GM19372 (cell line): ENCODE data around the gene ZEB1.
A peak's percentile ranks its signal among the peaks of the same experiment; 100 is the strongest.

Source experiments
- ATAC-seq: cut with Tn5 transposase; IDR thresholded peaks from one replicate; pipeline ENCODE4 v1.9.1; 2021; ENCODE audit warnings: mild to moderate bottlenecking, low read depth, moderate library complexity; ENCODE audit not compliant: unreplicated experiment

ZEB1 gene

DNA sequence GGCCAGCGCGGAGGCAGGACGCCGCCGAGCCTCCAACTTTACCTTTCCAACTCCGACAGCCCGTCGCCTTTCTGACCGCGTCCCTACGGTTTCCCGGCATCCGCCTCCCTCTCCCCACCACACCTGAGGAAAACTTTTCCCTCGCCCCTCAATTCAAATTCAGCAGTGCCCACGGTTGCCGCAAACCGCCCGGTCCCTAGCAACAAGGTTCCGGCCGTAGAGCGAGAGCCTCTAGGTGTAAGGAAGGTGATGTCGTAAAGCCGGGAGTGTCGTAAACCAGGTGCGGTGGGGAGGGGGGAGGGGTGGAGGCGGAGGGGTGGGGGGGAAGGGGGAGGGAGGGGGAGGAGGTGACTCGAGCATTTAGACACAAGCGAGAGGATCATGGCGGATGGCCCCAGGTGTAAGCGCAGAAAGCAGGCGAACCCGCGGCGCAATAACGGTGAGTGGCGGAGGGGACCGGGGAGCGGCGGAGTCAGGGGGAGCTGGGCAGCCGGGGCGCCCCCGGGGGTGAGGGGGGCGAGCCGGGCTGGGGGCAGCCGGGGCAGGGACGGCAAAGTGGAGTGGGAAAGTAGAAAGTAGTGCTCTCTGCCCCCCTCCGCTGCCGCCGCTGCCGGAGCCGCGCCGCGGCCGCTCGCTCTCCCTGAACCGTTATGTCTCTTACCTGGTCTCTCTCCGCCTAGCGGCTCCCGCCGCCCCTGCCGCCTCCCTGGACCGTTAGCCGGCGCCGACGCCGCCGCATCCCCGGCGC lies at the start of gene ZEB1:
Gene ZEB1, plus strand, starts transcription at position 363 of the 748 bp plus-strand sequence. Its CDS starts 19 bp downstream, at position 382.
- ATAC-seq = peak; percentile 34

GRCh38 chr10:31270954-31271353 lies 48.1 kb upstream of the ZEB1 start:
- ATAC-seq = no peak

GRCh38 chr10:31272841-31273240 lies 46.2 kb upstream of the ZEB1 start:
- no peak for ATAC-seq

GRCh38 chr10:31273789-31274188 lies 45.2 kb upstream of the ZEB1 start:
- ATAC-seq = no peak

GRCh38 chr10:31274310-31274709 lies 44.7 kb upstream of the ZEB1 start:
- no peak for ATAC-seq

- ATAC-seq = no peak
These were observed 40.6 kb upstream of the ZEB1 start for GRCh38 chr10:31278279-31278941.

DNA sequence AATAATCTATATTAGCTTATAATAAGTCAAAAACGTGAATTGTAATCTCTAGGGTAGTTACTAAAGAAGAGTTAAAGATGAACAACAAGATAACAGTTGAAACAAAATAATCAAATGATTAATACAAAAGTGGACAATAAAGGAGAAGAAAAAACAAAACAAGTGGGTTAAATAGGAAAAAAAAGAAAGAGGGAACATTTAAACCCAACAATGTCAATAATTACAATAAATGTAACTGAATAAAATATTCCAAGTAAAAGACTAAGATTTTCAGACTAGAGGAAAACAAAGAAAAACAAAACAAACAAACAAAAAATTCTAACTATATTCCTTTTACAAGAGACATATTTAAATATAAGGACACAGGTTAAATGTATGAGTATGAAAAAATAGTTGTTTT lies 38.0 kb upstream of the ZEB1 start:
- no peak for ATAC-seq

- ATAC-seq = no peak
These were observed 31.0 kb upstream of the ZEB1 start for GRCh38 chr10:31288001-31288400.

GRCh38 chr10:31288962-31289361 lies 30.1 kb upstream of the ZEB1 start:
- no peak for ATAC-seq

DNA sequence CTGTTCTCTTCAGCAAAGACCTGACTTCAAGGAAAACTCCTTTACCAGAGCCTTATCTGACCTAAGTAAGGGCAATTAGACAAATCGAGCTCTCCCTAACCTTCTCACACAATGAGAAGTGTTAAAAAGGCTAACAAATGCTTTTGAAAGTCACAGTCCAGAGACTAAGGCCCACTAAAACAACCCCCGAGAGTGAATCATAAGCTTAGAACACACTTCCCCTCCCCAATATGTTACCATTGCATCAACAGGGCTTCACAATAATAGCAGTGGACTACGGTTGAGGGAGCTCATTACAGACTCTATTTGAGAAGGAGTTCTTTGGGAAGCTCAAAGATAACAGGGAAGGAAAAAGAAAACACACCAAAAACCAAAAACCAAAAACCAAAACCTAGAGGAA lies 28.6 kb upstream of the ZEB1 start:
- no peak for ATAC-seq

- no peak for ATAC-seq
These were observed 27.9 kb upstream of the ZEB1 start for GRCh38 chr10:31291123-31291522.

DNA sequence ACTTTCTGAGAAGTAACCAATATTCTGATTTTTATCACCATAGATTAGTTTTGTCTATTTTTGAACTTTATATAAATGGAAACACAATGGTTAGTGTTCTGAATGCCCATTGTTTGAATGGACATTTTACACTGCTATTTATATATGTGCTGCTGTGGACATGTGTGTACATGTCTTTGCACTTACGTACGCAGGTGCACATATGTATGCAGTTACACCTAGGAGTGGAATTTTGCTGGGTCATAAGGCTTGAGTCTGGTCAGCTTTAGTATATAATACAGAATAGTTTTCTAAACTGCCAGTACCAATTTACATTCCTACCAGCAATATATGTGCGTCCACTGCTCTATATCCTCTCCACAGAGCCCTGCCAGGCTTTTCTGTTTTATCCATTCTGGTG lies 24.5 kb upstream of the ZEB1 start:
- no peak for ATAC-seq

- ATAC-seq = no peak
These were observed 22.3 kb upstream of the ZEB1 start for GRCh38 chr10:31296754-31297153.

DNA sequence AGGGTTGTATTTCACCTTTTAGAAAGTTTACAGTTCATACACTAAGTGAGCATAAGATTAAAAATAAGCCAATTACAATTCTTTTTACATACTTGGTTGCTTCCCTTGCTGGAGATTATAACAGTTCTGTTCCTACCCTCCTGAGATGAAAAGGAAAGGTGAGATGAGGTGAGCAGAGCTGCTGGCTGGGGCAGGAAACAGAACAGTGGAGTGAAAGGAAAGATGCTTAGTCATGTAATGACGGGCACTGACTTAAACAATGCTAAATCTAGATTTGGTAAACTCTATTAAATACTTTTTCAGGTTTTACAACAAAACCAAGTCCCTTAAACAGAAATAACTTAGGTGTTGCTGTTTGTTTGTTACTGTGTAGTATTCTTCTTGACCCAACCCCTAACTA lies 19.9 kb upstream of the ZEB1 start:
- ATAC-seq = no peak

GRCh38 chr10:31303212-31303611 lies 15.8 kb upstream of the ZEB1 start:
- no peak for ATAC-seq

DNA sequence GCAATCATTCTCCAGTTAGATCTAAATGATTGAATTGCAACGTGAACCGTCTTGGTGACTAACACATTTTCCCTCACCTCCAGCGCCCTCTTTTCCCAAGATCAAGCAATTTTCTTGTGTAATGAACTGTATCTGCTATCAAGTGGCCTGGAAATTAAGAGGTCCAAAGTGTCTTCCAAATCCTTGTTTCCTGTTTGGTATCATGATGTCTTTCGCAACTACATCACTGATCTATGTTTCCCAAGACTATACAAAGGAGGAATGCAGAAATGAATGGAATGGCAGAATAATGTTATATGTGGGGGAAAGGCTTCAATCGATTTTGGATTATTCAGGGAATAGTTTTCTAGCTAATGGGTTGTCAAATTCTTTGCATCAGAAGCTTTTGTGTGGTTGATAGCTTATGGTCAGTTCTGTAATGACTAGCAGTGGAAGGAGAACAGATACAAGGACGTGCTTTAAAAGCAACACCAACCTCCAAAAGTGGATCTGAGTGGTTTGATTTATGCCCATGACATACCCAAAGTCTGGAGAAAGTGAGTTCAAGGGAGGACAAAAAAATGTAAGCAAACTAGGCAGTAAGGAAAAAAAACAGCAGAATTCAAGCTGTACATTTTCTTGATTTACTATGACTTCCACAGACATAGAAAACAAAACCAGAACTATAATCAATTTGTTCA lies 14.6 kb upstream of the ZEB1 start:
- no peak for ATAC-seq

DNA sequence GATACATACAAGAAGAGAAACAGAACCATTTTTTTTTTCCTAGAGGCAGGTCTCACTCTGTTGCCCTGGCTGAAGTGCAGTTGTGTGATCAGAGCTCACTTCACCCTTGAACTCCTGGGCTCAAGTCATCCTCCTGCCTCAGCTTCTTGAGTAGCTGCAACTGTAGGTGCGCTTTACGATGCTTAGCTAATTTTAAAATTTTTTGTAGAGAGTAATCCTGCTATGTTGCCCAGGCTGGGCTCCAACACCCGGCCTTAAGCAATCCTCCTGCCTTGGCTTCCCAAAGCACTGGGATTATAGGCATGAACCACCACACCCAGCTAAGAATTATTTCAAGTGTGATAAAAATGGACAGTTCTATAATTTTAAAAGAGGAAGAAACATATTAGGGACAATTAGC lies 5.6 kb upstream of the ZEB1 start:
- no peak for ATAC-seq

DNA sequence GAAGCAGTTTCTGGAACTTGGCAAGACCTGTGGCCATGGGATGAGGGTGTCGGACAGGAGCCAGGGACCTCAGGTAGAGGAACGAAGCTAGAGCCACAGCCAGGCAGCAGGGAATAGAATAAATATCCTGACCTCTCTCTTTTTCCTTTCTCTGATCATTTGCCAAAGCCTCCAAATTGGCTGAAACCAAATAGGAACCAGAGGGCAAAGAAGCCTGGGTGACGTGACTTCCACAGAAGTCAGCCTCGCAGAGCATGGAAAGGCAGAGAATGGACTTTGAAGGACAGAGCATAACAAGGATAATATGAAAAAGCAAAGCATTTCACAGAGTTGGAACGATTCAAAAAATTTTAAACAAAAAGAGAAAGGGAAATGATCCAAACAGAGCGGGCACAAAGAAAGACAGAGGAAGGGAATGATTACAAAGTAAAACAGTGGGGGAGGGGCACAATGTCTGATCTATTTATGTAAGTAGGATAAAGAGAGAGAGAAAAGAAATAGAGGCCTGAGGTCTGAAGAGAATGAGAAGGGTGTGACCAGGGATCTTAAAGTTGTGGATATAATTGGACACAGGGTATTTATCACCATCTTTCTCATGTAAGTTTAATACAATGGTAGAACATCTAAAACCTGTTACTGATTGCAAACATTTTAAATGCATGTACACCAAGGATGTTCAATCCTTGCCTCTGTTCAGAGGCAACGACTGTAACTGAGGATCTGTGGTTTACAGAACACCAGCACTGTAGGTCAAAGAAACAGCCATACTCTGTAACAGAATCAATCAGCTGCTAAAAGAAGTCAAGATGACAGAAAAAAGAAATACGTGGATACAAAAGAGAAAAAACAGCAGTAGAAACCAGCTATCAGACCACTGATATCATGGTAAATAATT lies 4.5 kb upstream of the ZEB1 start:
- ATAC-seq = no peak

GRCh38 chr10:31315453-31315852 lies 3.6 kb upstream of the ZEB1 start:
- no peak for ATAC-seq

GRCh38 chr10:31317171-31317570 lies 1.8 kb upstream of the ZEB1 start:
- ATAC-seq = no peak
